ENCODE results near the gene DPP9. TPM values are rescaled to one million over a fixed set of nuclear protein-coding genes. Genes with fewer than 3 reads are reported as not detected.

The DPP9 gene
- total RNA-seq, 1 donor from 2014 or later, result 37.1 TPM

DNA sequence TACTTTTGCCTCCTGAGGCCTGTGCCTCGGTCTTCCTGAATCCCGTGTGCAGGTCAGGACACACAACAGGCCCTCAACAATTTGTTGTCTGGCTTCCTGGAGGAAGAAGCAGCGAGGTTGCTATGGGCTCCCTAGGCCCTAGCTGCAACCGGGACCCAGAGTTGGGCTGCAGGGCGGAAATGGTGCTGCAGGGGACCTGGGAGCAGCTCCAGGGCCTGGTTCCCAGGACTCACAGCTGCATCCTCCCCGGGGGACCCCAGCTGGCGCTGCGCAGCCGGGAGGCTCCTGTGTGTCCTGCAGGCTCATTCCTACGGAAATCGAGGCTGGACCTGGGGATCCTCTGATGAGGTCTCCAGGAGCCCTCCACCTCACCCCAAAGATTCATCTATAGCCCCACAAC is 85.3 kb downstream of the DPP9 start:
- Mint-ChIP-seq H3K4me3 (no peak overlapping the region), H3K36me3 (no peaks in the 10 kb centered on the region), H3K9me3 (no peaks in the 10 kb centered on the region), H3K27me3 (ENCODE audit: low read depth) (peaks cover 3% of the 10 kb centered on the region), H3K27ac (no peak overlapping the region), H3K4me1 (peaks cover 8% of the 10 kb centered on the region)
- TF ChIP-seq, protein P1, sequence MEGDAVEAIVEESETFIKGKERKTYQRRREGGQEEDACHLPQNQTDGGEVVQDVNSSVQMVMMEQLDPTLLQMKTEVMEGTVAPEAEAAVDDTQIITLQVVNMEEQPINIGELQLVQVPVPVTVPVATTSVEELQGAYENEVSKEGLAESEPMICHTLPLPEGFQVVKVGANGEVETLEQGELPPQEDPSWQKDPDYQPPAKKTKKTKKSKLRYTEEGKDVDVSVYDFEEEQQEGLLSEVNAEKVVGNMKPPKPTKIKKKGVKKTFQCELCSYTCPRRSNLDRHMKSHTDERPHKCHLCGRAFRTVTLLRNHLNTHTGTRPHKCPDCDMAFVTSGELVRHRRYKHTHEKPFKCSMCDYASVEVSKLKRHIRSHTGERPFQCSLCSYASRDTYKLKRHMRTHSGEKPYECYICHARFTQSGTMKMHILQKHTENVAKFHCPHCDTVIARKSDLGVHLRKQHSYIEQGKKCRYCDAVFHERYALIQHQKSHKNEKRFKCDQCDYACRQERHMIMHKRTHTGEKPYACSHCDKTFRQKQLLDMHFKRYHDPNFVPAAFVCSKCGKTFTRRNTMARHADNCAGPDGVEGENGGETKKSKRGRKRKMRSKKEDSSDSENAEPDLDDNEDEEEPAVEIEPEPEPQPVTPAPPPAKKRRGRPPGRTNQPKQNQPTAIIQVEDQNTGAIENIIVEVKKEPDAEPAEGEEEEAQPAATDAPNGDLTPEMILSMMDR (IDR thresholded peaks at IDR 0.05; ENCODE audit: unreplicated experiment), result no peak
- no peak for DNase-seq (ENCODE audit: low spot score in 2 of 2, unreplicated experiment in 2 of 2)

DNA sequence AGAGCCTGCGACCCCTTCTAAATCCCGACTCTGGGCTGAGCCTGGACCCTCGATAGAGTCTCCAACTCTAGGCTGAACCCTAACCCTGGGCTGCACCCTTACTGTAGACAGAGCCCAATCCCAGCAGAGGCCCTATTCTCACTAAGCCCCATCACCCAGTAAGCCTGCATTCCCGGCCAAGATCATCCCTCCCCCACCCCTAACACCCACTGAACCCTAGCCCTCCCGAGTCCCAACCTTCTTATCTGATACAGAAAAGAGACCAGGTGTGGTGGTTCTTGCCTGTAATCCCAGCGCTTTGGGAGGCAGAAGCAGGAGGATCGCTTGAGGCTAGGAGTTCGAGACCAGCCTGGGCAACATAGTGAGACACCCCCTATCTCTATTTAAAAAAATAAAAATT is 86.9 kb downstream of the DPP9 start:
- TF ChIP-seq, protein P1 (IDR thresholded peaks at IDR 0.05; ENCODE audit: unreplicated experiment), result no peak
- Mint-ChIP-seq H3K27me3 (ENCODE audit: low read depth) (peaks cover 3% of the 10 kb centered on the region), H3K4me3 (peak overlapping the region; percentile 64), H3K36me3 (no peaks in the 10 kb centered on the region), H3K4me1 (peaks cover 8% of the 10 kb centered on the region), H3K9me3 (no peaks in the 10 kb centered on the region), H3K27ac (no peak overlapping the region)
- DNase-seq (ENCODE audit: low spot score in 2 of 2, unreplicated experiment in 2 of 2), result no peak

DNA sequence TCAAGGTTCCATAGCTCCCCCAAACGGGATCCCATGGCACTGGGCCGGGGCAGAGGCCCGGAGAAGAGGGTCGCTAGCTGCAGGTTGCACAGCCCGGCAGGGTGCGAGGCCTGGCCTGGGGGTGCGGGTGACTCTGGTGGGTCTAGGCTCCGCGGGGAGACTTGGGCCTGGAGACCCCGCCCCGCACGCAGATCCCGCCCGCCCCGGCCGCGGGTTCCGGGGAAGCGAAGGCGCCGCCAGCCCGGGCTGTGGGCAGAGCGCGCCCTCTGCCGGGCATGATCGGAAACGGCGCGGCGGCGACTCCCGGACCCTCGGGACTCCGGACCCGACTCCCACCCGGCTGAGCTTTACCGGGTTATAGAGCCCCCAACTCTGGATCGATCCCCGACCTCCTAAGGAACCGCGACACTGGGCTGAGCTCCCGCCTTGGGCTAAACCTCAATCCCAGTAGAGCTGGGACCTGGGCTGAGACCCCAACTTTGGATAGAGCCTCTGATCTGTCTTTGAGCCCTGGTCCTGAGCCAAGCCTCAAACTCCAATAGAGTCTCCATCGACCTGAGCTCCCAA is 87.4 kb downstream of the DPP9 start:
- DNase-seq (ENCODE audit: low spot score in 2 of 2, unreplicated experiment in 2 of 2), result peak; percentile 75 to 93
- Mint-ChIP-seq H3K36me3 (no peaks in the 10 kb centered on the region), H3K4me1 (peaks cover 8% of the 10 kb centered on the region), H3K27me3 (ENCODE audit: low read depth) (peaks cover 3% of the 10 kb centered on the region), H3K27ac (no peak overlapping the region), H3K9me3 (no peaks in the 10 kb centered on the region), H3K4me3 (peak overlapping the region; percentile 64)
- TF ChIP-seq, protein P1 (IDR thresholded peaks at IDR 0.05; ENCODE audit: unreplicated experiment), result peak; percentile 97

DNA sequence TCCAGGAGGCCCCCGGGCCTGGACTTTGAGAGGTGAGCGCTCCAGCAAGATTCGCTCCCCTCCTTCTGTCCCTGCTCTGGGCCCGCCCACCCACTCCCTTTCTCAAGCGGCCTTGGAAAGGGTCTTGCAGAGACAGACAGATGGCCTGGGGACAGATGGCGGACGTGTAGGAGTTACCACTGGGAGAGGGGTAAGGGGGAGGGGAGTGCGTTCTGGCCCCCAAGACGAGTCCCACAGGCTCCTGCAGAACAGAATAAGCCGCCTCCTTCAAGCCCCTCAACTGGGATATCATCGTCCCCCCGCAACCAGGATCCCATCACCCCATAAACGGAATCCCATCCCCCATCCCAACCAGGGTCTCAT is 87.9 kb downstream of the DPP9 start:
- peaks cover 3% of the 10 kb centered on the region for H3K27me3 Mint-ChIP-seq (ENCODE audit: low read depth)
- no peaks in the 10 kb centered on the region for H3K9me3 Mint-ChIP-seq
- H3K36me3 Mint-ChIP-seq, result no peaks in the 10 kb centered on the region
- H3K4me1 Mint-ChIP-seq, result peaks cover 8% of the 10 kb centered on the region
- TF ChIP-seq, protein P1 (IDR thresholded peaks at IDR 0.05; ENCODE audit: unreplicated experiment), result no peak
- peak overlapping the region; percentile 59 for H3K4me3 Mint-ChIP-seq
- no peak overlapping the region for H3K27ac Mint-ChIP-seq
- no peak for DNase-seq (ENCODE audit: low spot score in 2 of 2, unreplicated experiment in 2 of 2)

DNA sequence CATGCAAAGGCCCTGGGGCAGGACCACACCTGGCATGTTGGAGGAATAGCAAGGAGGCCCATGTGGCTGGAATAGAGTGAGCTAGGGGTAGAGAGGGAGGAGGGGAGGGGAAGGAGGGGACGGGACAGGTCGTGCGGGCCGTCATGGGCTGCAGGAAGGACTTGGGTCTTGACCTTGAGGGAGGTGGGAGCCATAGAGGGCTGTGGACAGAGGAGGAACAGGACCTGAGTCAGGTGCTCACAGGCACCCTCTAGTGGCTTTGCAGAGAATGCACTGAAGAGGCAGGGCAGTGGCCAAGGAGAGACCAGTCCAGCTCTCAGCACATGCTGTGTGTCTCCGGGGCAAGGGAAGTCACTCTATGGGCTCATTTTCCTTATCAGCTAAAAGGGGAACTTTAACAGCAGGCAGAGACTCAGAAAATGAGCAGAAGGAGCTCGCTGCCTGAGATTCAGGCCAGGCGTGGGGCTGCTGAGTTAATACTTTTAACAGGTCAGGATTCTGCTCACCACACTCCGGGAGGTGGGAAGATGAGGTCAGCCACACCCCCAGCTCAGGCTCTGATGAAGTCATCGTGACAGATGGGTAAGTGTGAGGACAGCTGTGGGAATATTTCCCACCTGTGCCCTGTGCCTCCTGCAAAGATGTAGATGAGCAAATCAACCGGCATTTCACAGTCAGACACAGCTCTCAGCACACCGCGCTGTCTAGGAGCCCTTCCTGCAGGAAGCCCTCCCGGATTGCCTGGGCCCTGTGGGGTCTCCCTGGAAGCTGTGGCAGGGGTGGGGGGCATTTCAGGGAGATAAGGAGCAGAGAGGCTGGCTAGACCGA is 90.3 kb downstream of the DPP9 start:
- Mint-ChIP-seq H3K27me3 (ENCODE audit: low read depth) (peaks cover 3% of the 10 kb centered on the region), H3K4me1 (no peaks in the 10 kb centered on the region), H3K4me3 (no peak overlapping the region), H3K9me3 (no peaks in the 10 kb centered on the region), H3K27ac (no peak overlapping the region), H3K36me3 (no peaks in the 10 kb centered on the region)
- no peak for DNase-seq (ENCODE audit: low spot score in 2 of 2, unreplicated experiment in 2 of 2)
- TF ChIP-seq, protein P1 (IDR thresholded peaks at IDR 0.05; ENCODE audit: unreplicated experiment), result peak; percentile 50

Small RNAs within 50 kb of the gene (microRNA-seq; reads per million reads assigned to microRNA genes)
- not detected for gene MIR7-3

Other genes with a start within 250 kb of the DPP9 start
- gene PLIN4, start 205.4 kb downstream of the DPP9 start, total RNA-seq, result 0.25 to 0.29 TPM (median 0.29 TPM) in 3 replicates
- gene PLIN5, start 188.6 kb downstream of the DPP9 start, total RNA-seq, result 0.27 to 0.45 TPM (median 0.38 TPM) in 3 replicates
- gene LRG1, start 183.8 kb downstream of the DPP9 start, total RNA-seq, result 0.16 TPM in 3 replicates
- 6.5 to 6.9 TPM (median 6.8 TPM) in 3 replicates for gene SEMA6B, start 164.2 kb downstream of the DPP9 start, total RNA-seq
- gene TNFAIP8L1, start 84.3 kb downstream of the DPP9 start, total RNA-seq, result 7.4 to 8.2 TPM (median 7.7 TPM) in 3 replicates
- 50.8 to 53.1 TPM (median 51.2 TPM) in 3 replicates for gene MYDGF, start 53.5 kb downstream of the DPP9 start, total RNA-seq
- 11.0 to 11.5 TPM (median 11.5 TPM) in 3 replicates for gene FEM1A, start 67.9 kb upstream of the DPP9 start, total RNA-seq
- gene TICAM1, start 107.9 kb upstream of the DPP9 start, total RNA-seq, result 7.6 to 7.9 TPM (median 7.7 TPM) in 3 replicates
- 49.6 to 55.6 TPM (median 52.9 TPM) in 3 replicates for gene PLIN3, start 143.8 kb upstream of the DPP9 start, total RNA-seq
- gene ARRDC5, start 179.1 kb upstream of the DPP9 start, total RNA-seq, result not detected in 3 replicates
- gene UHRF1, start 185.7 kb upstream of the DPP9 start, total RNA-seq, result 27.6 to 28.9 TPM (median 27.8 TPM) in 3 replicates
- gene KDM4B, start 245.3 kb upstream of the DPP9 start, total RNA-seq, result 71.6 to 80.5 TPM (median 74.0 TPM) in 3 replicates